NCI-H1417 (cell line): Measurements from ENCODE around the gene BICC1.
A peak's percentile ranks its signal among the peaks of the same experiment; 100 is the strongest.

ENCODE experiments used
- DNase-seq, 3 experiments: peaks; one replicate each; lab custom pipeline; 2025; lab: John Stamatoyannopoulos, UW

BICC1 gene, protein sequence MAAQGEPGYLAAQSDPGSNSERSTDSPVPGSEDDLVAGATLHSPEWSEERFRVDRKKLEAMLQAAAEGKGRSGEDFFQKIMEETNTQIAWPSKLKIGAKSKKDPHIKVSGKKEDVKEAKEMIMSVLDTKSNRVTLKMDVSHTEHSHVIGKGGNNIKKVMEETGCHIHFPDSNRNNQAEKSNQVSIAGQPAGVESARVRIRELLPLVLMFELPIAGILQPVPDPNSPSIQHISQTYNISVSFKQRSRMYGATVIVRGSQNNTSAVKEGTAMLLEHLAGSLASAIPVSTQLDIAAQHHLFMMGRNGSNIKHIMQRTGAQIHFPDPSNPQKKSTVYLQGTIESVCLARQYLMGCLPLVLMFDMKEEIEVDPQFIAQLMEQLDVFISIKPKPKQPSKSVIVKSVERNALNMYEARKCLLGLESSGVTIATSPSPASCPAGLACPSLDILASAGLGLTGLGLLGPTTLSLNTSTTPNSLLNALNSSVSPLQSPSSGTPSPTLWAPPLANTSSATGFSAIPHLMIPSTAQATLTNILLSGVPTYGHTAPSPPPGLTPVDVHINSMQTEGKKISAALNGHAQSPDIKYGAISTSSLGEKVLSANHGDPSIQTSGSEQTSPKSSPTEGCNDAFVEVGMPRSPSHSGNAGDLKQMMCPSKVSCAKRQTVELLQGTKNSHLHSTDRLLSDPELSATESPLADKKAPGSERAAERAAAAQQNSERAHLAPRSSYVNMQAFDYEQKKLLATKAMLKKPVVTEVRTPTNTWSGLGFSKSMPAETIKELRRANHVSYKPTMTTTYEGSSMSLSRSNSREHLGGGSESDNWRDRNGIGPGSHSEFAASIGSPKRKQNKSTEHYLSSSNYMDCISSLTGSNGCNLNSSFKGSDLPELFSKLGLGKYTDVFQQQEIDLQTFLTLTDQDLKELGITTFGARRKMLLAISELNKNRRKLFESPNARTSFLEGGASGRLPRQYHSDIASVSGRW

GRCh38 chr10:58512491-58513187, at the start of gene BICC1:
TSS of gene BICC1 (plus strand) at chr10:58512872. CDS start at chr10:58513144, 272 bp downstream.
- peak in 2 of 3 experiments; percentile 70 for DNase-seq

DNA sequence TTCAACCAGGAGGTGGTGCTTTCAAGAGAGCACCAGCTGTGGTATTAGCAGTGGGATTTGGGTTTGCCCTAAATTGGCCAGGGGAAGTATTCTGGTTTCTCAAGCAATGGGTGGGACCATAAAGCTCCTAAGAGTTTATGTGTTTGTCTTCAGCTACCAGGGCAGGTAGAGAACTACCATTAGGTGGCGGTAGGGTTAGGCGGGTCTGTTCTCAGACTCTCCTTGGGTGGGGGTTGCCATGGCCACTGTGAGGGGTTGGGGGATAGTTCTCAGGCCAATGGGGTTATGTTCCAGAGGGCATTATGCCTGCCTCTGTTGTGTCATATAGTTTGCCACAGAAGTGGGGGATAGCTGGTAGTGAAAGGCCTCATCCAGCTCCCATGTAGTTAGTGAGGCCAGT, 47.7 kb upstream of the BICC1 start:
- DNase-seq = no peak

- DNase-seq = no peak
Measured at GRCh38 chr10:58465629-58466028, 47.0 kb upstream of the BICC1 start.

DNA sequence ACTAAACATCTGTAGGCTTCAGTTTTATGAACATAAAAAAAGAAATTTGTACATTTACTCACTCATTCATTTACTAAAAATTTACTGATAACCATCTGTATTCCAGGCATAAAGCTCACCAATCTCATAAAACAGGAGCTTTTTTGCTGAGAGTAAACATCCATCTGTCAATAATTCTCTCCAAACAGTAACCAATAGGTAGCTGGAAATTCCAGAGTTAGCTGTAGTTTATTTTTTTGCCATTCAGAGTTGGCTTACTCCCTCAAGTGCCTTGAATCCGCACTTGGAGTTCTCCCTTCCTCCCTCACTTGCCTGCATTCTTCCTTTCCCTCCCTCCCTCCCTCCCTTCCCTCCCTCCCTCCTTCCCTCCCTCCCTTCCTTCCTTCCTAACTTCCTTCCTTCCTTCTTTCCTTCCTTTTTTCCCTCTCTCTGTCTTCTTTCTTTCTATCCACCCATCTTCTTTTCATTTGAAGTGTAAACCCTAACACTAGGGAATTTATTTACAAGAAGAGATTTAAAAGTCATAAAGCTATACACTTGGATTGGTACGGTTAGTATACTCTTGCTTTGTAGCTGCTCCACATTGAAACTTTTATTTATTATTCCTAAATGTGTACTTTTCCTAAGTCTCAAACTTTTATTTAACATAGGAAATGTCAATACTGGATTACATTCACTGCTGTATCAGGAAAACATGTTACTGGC, 44.6 kb upstream of the BICC1 start:
- DNase-seq = no peak

GRCh38 chr10:58473976-58474375, 38.7 kb upstream of the BICC1 start:
- DNase-seq = no peak

- DNase-seq = no peak
Measured at GRCh38 chr10:58475322-58476277, 37.1 kb upstream of the BICC1 start.

DNA sequence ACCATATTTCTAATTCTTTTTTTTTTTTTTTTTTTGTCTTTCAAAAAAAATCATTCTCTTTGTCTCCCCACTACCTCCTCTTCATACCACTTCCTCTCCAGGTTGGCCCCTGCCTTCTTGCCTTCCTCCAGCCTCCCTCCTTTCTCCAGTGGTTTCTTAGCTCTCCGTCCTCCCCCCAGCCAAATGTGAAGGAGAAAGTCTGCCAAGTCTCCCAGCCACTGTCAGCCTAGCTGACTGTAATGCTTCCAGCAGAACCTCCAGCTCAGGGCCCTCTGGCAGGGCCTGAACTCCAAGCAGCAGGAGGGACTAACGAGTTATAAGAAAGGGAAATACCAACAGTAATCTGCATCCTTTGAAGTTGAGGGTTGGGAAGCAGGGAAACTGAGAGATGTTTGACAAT, 35.5 kb upstream of the BICC1 start:
- no peak for DNase-seq

- no peak for DNase-seq
Measured at GRCh38 chr10:58477902-58478301, 34.8 kb upstream of the BICC1 start.

DNA sequence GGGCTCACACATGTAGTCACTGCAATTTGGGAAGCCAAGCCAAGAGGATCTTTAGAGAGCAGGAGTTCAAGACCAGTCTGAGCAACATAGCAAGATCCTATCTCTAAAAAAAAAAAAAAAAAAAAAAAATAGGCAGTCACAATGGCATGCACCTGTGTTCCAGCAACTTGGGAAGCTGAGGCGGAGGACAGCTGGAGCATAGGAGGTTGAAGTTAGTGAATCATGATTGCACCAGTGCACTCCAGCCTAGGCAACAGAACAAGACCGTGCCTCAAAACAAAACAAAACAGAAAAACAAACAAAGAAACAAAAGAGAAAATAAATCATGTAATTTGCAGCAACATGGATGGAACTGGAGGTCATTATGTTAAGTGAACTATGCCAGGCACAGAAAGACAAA, 33.6 kb upstream of the BICC1 start:
- DNase-seq = peak in 1 of 3 experiments; percentile 60

- no peak for DNase-seq
Measured at GRCh38 chr10:58480321-58480720, 32.4 kb upstream of the BICC1 start.

- no peak for DNase-seq
Measured at GRCh38 chr10:58481569-58482109, 31.0 kb upstream of the BICC1 start.

DNA sequence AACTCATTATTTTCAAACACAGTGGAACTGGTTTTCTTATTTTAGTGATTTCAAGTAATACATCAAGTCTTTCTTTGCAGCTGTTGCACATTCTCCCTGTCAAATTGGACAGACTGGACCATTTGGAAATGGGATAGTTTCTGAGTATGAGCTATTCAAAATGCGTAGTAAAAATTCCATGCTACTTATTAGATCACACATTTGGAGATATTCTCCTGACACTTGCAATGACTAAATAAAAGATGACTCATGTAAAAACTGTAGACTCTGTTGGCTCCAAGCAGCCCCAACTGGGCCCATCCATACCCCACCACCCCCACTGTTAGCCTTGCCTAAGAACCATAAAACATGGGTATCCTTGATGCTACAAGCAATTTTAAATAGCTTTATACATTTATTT, 25.9 kb upstream of the BICC1 start:
- DNase-seq = no peak

- no peak for DNase-seq
Measured at GRCh38 chr10:58488921-58489320, 23.8 kb upstream of the BICC1 start.

GRCh38 chr10:58502956-58503355, 9.7 kb upstream of the BICC1 start:
- no peak for DNase-seq

GRCh38 chr10:58508316-58508715, 4.4 kb upstream of the BICC1 start:
- no peak for DNase-seq

- peak in 1 of 3 experiments; percentile 56 for DNase-seq
Measured at GRCh38 chr10:58511765-58512490, 744 bp upstream of the BICC1 start.

DNA sequence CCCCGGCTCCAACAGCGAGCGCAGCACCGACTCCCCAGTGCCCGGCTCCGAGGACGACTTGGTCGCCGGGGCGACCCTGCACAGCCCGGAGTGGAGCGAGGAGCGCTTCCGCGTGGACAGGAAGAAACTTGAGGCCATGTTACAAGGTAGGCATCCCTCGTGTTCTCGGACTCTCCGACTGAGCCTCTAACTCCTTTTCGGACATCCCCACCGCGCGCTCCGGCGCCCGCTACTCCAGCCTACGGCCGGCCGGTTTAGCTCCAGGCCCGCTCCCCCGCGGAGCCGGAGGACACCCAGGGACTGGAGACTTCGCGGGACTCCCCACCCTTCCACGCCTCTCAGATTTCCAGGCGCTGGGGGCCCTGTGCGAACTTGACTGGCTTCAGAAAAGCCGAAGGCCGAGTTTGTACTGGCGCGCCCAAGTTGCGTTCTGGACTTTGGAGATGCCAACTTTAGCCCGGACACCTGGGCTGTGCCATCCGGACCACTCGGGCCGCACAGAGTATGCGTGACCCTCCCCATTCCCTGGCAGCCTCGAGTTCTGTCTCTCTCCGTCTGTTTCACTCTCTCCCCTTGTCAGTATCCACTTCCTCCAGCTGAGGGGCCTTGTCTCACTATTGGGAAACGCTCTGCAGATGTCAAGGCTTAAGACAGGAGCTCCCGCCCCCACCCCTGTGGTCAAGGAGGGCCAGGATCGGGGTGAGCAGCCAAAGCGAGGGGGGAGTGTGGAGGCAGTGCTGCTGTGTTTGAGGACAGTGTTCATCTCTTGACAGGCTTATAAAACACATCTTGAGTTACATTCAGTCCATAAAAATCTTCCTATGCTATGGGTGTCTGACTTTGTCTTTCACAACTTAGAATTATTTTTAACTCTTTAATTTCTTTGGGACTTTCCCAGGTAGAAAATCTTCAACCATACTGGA, 777 bp downstream of the BICC1 start:
- DNase-seq = peak in 2 of 3 experiments; percentile 49 to 70

DNA sequence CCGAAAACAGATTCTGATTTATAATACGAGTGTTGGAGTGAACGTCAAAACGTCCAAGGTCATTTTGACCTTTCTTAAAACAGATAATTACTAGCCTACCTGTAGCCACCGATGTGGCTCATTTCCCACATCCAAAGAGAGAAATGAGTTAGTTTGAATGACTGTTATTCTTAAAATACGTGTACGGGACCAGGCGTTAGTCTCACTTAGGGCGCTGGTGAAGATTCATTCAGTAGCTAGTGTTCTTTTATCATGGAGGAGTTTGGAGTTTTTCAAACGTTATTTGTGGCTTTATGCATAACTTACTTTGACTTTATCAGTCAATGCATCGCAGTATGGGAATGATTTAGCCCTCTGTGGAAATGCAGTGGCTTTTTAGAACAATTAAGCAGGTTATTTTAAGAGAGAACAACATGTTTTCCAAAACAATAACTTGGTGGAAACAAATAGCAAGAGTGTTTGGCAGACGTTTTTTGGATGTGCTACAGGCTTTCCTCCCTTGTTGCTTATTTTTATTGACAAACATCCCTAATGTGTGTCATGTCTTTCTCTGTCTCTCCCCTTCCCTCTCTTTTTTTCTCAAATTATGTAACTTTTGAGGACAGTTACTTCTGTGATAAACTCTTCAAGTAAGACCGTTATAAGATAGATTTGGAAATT, 1.6 kb downstream of the BICC1 start:
- no peak for DNase-seq
